CD4-positive, alpha-beta T cell treated with Interleukin-4 for 4 hours (primary cell): ENCODE data around the gene THSD4.
A peak's percentile ranks its signal among the peaks of the same experiment; 100 is the strongest.

Experiments
- DNase-seq: peaks from one replicate; pipeline ENCODE4 v3.0.0-alpha.2; 2020

Gene THSD4

GRCh38 chr15:71440489-71441110 is 325.3 kb downstream of the THSD4 start:
- DNase-seq = peak; percentile 33

- peak; percentile 21 for DNase-seq
Measured at GRCh38 chr15:71443538-71443937, 328.3 kb downstream of the THSD4 start.

- no peak for DNase-seq
Measured at GRCh38 chr15:71444032-71444810, 328.9 kb downstream of the THSD4 start.

GRCh38 chr15:71444866-71445590 is 329.8 kb downstream of the THSD4 start:
- DNase-seq = no peak

- no peak for DNase-seq
Measured at GRCh38 chr15:71447328-71448250, 332.3 kb downstream of the THSD4 start.

- DNase-seq = peak; percentile 24
Measured at GRCh38 chr15:71448688-71449114, 333.4 kb downstream of the THSD4 start.

GRCh38 chr15:71449363-71449762 is 334.1 kb downstream of the THSD4 start:
- no peak for DNase-seq

GRCh38 chr15:71449956-71450355 is 334.7 kb downstream of the THSD4 start:
- DNase-seq = no peak

- no peak for DNase-seq
Measured at GRCh38 chr15:71451130-71451529, 335.9 kb downstream of the THSD4 start.

- no peak for DNase-seq
Measured at GRCh38 chr15:71452893-71453292, 337.6 kb downstream of the THSD4 start.

- DNase-seq = no peak
Measured at GRCh38 chr15:71454462-71454996, 339.3 kb downstream of the THSD4 start.

- DNase-seq = no peak
Measured at GRCh38 chr15:71455107-71455506, 339.8 kb downstream of the THSD4 start.

GRCh38 chr15:71455878-71456277 is 340.6 kb downstream of the THSD4 start:
- no peak for DNase-seq

- DNase-seq = no peak
Measured at GRCh38 chr15:71456362-71456761, 341.1 kb downstream of the THSD4 start.

- DNase-seq = no peak
Measured at GRCh38 chr15:71456811-71457210, 341.5 kb downstream of the THSD4 start.

- DNase-seq = no peak
Measured at GRCh38 chr15:71458089-71458660, 342.9 kb downstream of the THSD4 start.

- DNase-seq = no peak
Measured at GRCh38 chr15:71461748-71462147, 346.5 kb downstream of the THSD4 start.

- no peak for DNase-seq
Measured at GRCh38 chr15:71462638-71463037, 347.4 kb downstream of the THSD4 start.

- no peak for DNase-seq
Measured at GRCh38 chr15:71463156-71463665, 347.9 kb downstream of the THSD4 start.

GRCh38 chr15:71465131-71465955 is 350.1 kb downstream of the THSD4 start:
- DNase-seq = no peak

- DNase-seq = no peak
Measured at GRCh38 chr15:71468715-71469114, 353.4 kb downstream of the THSD4 start.
